Activated gamma-delta T cell treated with anti-CD3 and anti-CD28 coated beads, Interleukin-2, amount 50 U/mL, for 16 hours (primary cell): ENCODE results near the gene PLEKHA5.
"Not testable (repeated sequence)": the region's sequence is repeated elsewhere in the genome, so short reads cannot be mapped to it uniquely, and the experiment has no call there.

Experiments
- DNase-seq: peaks from one replicate; pipeline ENCODE4 v3.0.0-alpha.2; 2020; ENCODE audit warnings: low read depth

The PLEKHA5 gene

GRCh38 chr12:19409376-19409775 lies 279.8 kb downstream of the PLEKHA5 start:
- DNase-seq = no peak

DNA sequence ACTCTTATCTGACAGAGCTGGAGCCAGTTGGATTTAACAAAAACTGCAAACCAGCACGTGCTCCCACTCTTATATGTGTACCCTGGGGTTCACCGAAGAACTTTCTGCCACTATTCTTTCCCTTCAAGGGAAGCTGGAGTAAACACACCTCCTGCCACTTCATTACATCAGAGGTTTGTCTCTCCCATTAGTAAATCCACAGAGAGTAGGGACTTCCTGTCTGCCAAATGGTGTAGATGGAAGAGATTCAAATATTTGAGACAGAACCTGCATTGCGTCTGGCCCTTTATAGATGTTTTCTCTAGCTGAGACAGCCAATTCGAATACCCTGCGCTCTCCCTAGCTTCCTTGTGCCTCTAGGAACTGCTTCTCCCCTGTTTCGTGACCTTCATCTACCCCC lies 280.7 kb downstream of the PLEKHA5 start:
- no peak for DNase-seq

DNA sequence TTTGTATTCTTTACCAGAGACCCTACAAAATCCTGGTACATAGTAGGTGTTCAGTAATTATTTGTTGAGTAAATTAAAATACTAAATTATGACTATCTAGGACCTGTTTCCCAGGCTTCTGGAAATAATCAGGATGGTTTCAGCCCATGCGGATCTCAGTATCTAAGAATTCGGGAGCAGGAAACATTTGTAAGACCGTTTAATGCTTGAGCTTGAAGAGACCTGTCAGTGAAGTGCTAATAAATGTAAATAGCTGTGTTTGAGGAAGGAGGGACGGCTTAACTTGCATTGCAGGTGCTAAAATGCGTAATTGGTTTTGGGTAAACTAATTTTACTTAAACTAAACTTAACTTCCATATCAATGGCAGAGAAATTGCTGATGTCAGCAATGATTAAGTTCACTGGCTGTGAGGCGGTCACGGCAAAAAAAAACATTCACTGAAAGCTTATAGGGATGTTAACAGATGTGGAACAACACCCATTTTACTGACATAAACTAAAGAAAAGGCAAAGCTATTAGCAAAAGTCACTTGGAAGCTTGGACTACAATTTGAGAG lies 281.2 kb downstream of the PLEKHA5 start:
- no peak for DNase-seq

DNA sequence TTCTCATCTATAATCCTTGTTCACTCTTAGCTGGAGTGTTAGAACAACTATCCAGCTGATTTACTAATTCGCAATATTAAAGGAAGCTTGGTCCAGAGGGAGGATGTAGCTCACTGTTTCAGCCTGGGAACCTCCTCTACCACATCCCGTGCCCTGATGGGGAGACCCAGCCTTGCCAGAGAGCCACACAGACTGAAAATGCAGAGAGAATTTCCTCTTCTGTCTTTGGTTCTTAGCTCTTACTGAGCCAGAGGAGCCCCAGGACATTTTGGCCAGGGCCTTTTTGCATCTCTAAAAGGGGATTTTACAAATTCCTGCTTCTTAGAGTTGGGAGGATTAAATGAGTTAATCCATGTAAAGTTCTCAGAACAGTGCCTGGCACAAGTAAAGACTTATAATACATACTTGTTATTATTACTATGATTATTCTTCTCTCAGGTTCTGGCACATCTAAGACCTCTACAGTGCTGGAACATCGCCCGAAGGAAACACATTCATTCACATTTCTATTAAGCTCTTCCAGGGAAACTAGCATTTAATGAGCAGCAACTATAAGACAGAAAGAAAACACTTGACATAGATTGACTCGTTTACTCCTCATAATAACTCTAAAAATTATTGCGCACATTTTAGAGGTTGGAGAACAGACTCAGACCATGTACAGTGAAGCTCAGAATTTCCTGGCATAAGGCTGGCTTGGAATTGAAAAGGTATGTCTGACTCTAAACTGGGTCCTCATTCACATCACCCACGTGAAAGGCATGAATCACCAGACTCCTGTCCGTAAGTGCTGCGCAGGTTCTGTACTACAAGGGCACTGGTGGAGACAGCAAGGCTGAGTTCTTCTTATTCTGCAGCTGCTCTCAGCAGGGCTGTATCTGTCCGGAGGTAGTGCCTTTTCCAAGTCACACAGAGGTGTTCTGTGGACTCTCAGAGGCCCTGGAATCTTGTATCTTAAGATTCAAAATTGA lies 282.0 kb downstream of the PLEKHA5 start:
- DNase-seq = no peak

DNA sequence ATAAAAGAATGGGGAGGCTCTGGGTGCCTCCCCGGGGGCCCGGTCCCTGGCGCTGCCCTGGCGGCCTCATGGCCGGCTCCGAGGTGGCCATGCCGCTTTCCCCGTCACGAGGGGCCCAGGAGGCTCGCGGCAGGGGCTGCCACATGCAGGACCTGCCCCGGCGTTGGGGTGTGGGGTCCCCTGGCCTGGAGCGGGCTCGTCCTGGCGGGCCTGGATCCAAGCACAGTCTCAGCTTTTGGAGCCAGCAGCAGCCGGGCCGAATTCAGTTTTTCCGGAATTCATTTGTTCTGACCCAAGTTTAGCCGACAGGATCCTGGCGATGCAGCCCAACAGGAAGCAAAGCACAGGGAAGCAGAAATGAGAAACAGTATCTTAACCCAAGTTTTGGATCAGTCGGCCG lies 283.3 kb downstream of the PLEKHA5 start:
- DNase-seq = no peak

DNA sequence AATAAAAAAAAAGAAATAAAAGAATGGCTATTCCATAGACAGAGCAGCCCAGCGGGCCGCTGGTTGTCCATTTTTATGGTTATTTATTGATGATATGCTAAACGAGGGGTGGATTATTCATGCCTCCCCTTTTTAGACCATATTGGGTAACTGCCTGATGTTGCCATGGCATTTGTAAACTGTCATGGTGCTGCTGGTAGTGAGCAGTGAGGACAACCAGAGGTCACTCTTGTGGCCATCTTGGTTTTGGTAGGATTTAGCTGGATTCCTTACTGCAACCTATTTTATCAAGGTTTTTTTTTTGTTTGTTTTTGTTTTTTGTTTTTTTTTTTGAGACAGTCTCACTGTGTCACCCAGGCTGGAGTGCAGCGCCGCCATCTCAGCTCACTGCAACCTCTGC lies 284.0 kb downstream of the PLEKHA5 start:
- not testable (repeated sequence) for DNase-seq

GRCh38 chr12:19415563-19415962 lies 286.0 kb downstream of the PLEKHA5 start:
- no peak for DNase-seq

DNA sequence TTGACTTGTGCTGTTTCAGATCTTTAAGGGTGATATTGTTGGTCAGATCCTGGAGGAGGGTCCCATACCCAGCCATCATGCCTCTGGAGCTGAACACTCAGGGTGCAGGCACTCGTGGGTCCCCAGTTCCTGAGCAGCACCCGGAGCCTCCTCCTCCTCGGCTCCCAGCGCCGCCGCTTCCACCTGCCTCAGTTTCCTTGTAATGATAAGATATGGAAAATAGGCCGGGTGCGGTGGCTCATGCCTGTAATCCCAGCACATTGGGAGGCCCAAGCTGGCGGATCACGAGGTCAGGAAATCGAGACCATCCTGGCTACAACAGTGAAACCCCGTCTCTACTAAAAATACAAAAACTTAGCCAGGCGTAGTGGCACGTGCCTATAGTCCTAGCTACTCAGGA lies 289.6 kb downstream of the PLEKHA5 start:
- no peak for DNase-seq

GRCh38 chr12:19421503-19422282 lies 292.2 kb downstream of the PLEKHA5 start:
- DNase-seq = no peak

DNA sequence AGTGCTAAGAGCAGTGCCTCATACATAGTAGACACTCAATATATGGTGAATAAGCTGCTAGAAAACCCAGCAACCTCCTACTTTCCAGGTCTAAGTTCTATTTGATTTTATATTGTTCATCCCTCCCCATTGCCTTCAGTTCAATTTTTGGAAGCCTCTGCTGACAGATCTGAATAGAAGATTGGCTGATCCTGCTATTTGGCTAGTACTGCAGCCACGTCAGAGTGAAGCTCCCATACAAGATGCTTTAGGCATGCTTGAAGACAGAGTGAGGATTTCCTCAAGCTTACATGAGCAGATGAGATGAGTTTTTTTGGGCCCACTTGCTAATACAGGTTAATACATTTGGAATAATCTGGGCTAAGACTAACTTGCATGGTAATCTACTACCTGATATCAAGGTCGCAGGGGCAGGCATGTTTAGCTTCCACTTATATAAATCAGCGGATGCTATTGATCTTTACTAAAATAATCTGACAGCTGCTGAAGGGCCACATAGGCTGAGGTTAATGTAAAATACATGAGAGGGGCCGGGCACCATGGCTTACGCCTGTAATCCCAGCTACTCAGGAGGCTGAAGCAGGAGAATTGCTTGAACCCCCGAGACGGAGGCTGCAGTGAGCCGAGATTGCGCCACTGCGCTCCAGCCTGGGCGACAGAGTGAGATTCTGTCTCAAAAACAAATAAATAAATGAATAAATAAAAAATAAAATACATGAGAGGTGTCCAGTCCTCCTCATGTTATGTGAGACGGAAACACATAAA lies 293.8 kb downstream of the PLEKHA5 start:
- DNase-seq = no peak
